Activated gamma-delta T cell (primary cell): ENCODE results near the gene PDZK1IP1.

Experiments used
- DNase-seq: peaks from one replicate; lab custom pipeline; 2025; lab: John Stamatoyannopoulos, UW

The PDZK1IP1 gene

DNA sequence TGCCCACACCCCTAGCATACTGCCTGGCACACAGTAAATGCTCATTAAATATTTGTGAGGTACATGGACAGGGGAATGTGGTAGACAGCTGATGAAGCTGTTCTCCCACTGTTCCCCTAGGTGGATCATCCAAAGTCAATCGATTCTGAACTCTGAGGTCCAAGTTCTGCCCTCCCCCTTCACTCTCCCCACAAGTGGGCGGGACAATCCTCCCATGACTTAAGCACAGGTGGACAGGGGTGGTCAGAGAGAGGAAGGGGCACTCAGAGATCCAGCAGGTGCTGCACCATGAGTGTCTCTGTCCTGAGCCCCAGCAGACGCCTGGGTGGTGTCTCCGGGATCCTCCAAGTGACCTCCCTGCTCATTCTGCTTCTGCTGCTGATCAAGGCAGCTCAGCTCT is 52.6 kb downstream of the PDZK1IP1 start, which contains the start of gene CYP4A22:
CYP4A22 (plus strand) TSS at position 244 of the 400 bp plus-strand sequence; CDS start at position 289, 45 bp downstream.
- no peak for DNase-seq
